Mucosa of rectum (tissue), 2 donors: ENCODE measurements around the gene OR51D1.

Experiments used
- H3K27ac ChIP-seq, 2 donors: one replicate each; pipeline ENCODE4 v1.7.0; 2013; ENCODE audit warnings: inconsistent platforms in 2 of 2, low read depth in 2 of 2, low read length in 2 of 2
- H3K27me3 ChIP-seq, 2 donors: one replicate each; pipeline ENCODE4 v1.7.0; 2013; ENCODE audit warnings: low read length in 2 of 2; ENCODE audit not compliant: control insufficient read depth in 2 of 2, insufficient read depth in 2 of 2
- H3K36me3 ChIP-seq, 2 donors: one replicate each; pipeline ENCODE4 v1.7.0; 2013; ENCODE audit warnings: low read length in 2 of 2; ENCODE audit not compliant: control insufficient read depth in 2 of 2, insufficient read depth in 2 of 2
- H3K4me1 ChIP-seq, 2 donors: one replicate each; pipeline ENCODE4 v1.7.0; 2013; ENCODE audit warnings: low read length in 2 of 2, mild to moderate bottlenecking in 1 of 2; ENCODE audit not compliant: control insufficient read depth in 2 of 2, insufficient read depth in 2 of 2
- H3K4me3 ChIP-seq, 2 donors: one replicate each; pipeline ENCODE4 v1.7.0; 2013; ENCODE audit warnings: low read length in 2 of 2
- H3K9ac ChIP-seq, 2 donors: one replicate each; pipeline ENCODE4 v1.7.0; 2013; ENCODE audit warnings: low read length in 2 of 2, low read depth in 1 of 2, mild to moderate bottlenecking in 1 of 2
- H3K9me3 ChIP-seq, 2 donors: one replicate each; pipeline ENCODE4 v1.7.0; 2013; ENCODE audit warnings: low read length in 2 of 2; ENCODE audit not compliant: control insufficient read depth in 2 of 2
- donor health status: healthy.
- donor health status: Normal muscosa, but diverticular disease.

The OR51D1 gene

DNA sequence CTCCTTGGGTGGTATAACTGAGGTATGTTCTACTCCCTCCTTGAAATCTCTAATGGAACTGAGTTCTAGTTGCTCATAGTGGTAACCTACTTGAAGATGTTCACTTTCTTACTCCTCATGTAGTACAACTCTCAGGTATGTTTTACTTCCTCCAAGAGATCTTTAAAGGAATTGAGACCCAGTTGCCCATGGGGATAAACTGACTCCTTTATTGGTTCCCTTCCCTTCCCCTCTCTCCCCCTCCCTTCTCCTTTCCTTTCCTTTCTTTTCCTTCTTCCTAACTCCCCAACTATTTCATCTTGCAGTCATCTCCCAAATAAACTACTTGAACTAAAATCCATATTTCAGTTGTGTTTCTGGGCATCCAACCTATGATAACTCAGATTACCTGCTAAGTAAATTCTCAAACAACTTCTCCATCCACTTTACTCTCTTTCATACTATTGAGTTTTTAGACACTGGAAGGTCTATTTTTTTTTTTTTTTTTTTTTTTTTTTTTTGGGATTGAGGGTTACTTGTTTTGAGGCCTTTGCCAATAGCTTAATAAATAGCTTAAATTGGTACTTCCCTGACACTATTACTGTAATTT, 21.3 kb upstream of the OR51D1 start:
- Histone ChIP-seq H3K27ac (no peak overlapping the region), H3K9ac (no peak overlapping the region), H3K4me1 (no peaks in the 10 kb centered on the region), H3K36me3 (no peaks in the 10 kb centered on the region), H3K9me3 (no peaks in the 10 kb centered on the region), H3K4me3 (no peak overlapping the region), H3K27me3 (no peaks in the 10 kb centered on the region)

DNA sequence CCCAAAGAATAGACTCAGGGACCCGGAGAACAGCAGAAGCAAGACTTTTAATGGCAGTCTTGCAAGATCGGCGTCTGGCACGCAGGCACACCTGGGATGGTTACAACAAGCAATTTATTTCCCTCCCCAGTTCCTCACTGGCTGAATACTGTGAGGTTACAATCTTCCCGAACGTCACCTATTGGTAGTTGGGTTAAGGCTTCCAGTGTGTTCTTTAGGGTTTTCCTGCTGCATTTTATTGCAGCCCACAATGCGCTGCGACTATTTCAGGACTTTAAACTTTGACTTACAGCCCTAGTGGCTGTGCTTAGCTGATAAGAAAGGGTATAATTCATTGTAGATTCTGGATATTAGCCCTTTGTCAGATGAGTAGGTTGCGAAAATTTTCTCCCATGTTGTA, 17.8 kb upstream of the OR51D1 start:
- no peaks in the 10 kb centered on the region for H3K27me3 ChIP-seq
- no peak overlapping the region for H3K27ac ChIP-seq
- H3K9me3 ChIP-seq, result no peaks in the 10 kb centered on the region
- H3K4me3 ChIP-seq, result no peak overlapping the region
- H3K36me3 ChIP-seq, result no peaks in the 10 kb centered on the region
- H3K4me1 ChIP-seq, result no peaks in the 10 kb centered on the region
- H3K9ac ChIP-seq, result no peak overlapping the region

DNA sequence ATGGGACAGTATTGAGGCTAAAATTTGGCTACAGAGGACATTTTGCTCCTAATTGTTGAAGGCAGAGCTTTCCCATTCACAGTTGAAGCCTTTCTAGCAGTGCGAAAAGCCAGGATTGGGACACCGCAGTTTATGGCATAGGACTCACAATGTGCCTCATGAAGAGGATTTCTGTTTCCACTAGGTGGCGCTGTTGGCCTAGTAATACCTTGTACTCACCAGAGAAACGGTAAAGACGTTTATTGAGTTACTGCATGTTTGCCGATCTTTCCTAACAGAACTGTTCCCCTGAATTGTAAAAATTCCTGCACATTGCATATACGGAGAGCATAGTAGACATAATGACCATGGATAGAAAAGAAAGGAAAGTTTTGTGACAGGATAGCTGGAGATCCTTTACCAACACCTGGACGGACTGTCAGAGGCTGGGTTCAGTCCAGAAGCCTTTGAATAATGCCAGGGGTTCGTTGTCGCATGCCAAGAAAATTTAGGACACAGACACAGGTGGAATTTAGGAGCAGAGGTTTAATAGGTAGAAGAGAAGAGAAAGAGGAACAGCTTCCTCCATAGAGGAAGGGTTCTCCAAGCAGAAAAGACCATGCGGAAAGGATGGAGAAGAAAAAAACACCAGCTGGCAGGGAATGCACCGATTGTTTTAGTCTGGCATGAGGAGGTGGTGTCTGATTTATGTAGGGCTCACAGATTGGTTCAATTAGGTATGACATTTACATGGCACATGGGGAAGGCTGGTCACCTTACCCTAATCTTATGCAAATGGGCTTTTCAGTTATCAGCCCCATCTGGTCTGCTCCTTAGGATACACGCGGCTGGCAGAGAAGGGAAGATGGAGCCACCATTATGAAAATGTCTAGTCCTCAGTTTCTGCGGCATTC, 10.8 kb upstream of the OR51D1 start:
- peaks cover 0 to 4% of the 10 kb centered on the region in 2 donors for H3K9me3 ChIP-seq
- H3K27ac ChIP-seq, result no peak overlapping the region
- no peaks in the 10 kb centered on the region for H3K27me3 ChIP-seq
- no peak overlapping the region for H3K9ac ChIP-seq
- no peaks in the 10 kb centered on the region for H3K36me3 ChIP-seq
- no peak overlapping the region for H3K4me3 ChIP-seq
- H3K4me1 ChIP-seq, result no peaks in the 10 kb centered on the region

DNA sequence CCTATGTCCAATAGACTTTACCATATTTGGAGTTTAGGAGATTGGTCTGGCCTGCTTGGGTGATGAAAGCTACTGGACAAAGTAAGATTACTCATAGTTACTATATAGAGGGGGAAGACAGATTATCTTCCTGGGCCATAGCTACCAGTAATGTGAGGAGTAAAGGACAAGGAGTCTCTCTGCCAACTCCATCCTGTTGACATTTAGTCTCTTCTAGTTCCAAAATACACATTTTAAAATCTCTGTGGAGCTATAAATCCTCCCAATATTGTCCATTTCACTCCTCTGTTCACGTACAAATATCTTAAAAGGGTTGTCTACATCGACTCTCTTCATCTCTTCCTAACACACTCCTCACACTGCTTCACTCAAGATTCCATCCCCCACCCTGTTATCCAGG, 1.1 kb upstream of the OR51D1 start:
- peaks cover 3% of the 10 kb centered on the region in 2 donors for H3K4me1 ChIP-seq
- no peaks in the 10 kb centered on the region for H3K9me3 ChIP-seq
- H3K36me3 ChIP-seq, result no peaks in the 10 kb centered on the region
- no peak overlapping the region for H3K4me3 ChIP-seq
- H3K9ac ChIP-seq, result no peak overlapping the region
- no peaks in the 10 kb centered on the region for H3K27me3 ChIP-seq
- H3K27ac ChIP-seq, result no peak overlapping the region

DNA sequence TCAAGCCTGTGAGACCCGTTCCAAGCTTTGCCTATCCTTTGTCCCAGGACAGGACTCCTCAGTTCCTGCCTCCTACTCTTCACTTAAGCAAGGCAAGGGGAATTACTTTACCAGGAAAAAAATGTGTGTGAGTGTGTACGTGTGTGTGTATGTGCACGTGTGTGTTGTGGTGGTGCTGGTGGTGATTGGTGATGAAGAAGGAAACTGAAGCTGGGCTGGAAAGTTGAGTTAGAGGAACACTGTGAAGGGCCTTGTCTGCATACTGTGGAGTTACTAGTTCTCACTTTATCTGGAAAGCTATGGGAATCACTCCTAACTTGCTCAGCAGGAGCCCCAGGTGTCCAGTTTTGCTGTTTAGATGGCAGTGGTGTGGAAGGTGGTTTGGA, 378 bp downstream of the OR51D1 start:
- Histone ChIP-seq H3K4me1 (peaks cover 3% of the 10 kb centered on the region in 2 donors), H3K9ac (no peak overlapping the region), H3K4me3 (no peak overlapping the region), H3K27me3 (no peaks in the 10 kb centered on the region), H3K27ac (no peak overlapping the region), H3K9me3 (no peaks in the 10 kb centered on the region), H3K36me3 (no peaks in the 10 kb centered on the region)

DNA sequence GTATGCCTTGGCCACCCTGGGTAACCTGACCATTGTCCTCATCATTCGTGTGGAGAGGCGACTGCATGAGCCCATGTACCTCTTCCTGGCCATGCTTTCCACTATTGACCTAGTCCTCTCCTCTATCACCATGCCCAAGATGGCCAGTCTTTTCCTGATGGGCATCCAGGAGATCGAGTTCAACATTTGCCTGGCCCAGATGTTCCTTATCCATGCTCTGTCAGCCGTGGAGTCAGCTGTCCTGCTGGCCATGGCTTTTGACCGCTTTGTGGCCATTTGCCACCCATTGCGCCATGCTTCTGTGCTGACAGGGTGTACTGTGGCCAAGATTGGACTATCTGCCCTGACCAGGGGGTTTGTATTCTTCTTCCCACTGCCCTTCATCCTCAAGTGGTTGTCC, 2.7 kb downstream of the OR51D1 start:
- Histone ChIP-seq H3K27ac (no peak overlapping the region), H3K9ac (no peak overlapping the region), H3K36me3 (no peaks in the 10 kb centered on the region), H3K9me3 (no peaks in the 10 kb centered on the region), H3K27me3 (no peaks in the 10 kb centered on the region), H3K4me3 (no peak overlapping the region), H3K4me1 (peaks cover 3% of the 10 kb centered on the region in 2 donors)

DNA sequence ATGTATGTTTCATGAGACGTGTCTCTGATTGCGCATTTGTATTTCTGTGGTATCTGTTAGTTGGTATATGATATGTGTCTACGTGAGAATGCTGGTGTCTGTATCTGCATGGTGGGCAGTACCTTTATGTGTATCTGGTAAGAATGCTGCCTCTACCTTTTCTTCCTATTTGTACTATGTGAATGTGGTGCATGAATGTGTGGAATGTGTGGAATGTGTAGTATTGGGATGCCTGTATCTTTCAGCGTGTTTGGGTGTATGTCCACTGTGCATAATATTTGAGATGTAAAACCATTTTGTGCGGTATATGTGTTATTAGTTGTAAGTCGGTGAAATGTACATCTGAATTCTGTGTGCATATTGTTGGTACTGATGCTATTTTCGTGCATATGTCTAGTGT, 4.2 kb downstream of the OR51D1 start:
- Histone ChIP-seq H3K27ac (no peak overlapping the region), H3K27me3 (no peaks in the 10 kb centered on the region), H3K9ac (no peak overlapping the region), H3K4me1 (peaks cover 3% of the 10 kb centered on the region in 2 donors), H3K36me3 (no peaks in the 10 kb centered on the region), H3K4me3 (no peak overlapping the region), H3K9me3 (no peaks in the 10 kb centered on the region)

DNA sequence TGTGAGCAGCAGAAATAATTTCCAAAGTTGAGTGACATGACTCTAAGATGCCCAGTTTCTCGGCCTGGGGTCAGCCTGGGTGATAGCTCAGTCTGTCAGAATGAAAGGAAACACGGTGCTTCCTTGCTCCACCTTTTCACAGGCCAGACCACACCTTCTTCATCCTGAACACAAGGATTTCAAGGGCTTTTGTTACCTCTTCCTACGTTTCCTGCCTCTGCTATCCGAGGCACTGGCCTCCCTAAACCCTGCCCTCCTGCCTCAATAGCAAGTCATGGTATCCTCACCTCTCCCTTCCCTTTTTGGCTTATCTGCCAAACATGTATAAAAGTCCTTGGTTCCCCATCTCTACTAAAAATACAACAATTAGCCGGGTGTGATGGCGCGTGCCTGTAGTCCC, 4.8 kb downstream of the OR51D1 start:
- Histone ChIP-seq H3K27ac (no peak overlapping the region), H3K4me3 (no peak overlapping the region), H3K36me3 (no peaks in the 10 kb centered on the region), H3K27me3 (no peaks in the 10 kb centered on the region), H3K9ac (no peak overlapping the region), H3K9me3 (no peaks in the 10 kb centered on the region), H3K4me1 (peaks cover under 1 to 1% of the 10 kb centered on the region in 2 donors)

DNA sequence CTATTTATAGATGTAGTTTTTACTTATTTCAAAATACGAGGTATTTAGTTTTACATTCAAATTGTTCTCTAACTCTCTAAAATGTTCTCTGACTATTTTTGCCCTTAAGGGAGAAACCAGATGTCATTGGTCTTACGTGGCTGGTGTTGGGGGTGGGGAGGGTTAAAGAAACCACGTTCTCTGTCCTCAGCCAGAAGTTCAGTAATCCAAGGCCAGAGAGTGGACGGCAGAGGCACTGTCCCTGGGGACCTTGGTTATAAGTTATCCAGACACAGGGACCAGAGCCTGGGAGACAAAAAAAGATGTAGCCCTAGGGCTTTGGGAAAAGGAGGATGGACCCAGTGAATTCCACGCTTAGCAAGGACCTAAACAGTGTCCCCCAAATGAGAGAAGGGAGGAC, 5.8 kb downstream of the OR51D1 start:
- Histone ChIP-seq H3K27ac (no peak overlapping the region), H3K9me3 (no peaks in the 10 kb centered on the region), H3K4me3 (no peak overlapping the region), H3K4me1 (no peaks in the 10 kb centered on the region), H3K27me3 (no peaks in the 10 kb centered on the region), H3K36me3 (no peaks in the 10 kb centered on the region), H3K9ac (no peak overlapping the region)

DNA sequence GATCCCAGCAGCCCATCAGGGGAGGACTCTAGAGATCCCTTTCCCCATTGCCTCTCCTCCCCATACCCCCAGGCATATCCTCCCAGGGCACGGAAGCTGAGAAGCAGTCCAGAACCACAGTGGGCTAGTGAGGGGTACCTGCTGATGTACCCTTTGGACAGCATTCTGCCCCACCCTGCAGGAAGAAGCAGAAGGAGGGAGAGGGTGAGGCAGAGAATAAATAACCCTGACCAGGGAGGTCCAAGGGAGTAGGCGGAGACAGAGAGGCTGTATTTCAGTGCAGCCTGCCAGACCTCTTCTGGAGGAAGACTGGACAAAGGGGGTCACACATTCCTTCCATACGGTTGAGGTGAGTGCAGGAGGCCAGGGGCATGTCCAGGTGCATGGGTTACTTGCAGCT, 6.4 kb downstream of the OR51D1 start, which contains the start of gene OR51E1:
OR51E1 (plus strand) TSS at position 301 of the 400 bp plus-strand sequence. CDS start 8,545 bp downstream, outside the sequence.
- Histone ChIP-seq H3K27me3 (no peaks in the 10 kb centered on the region), H3K9ac (no peak within 1 kb of the TSS), H3K4me1 (no peaks in the 10 kb centered on the region), H3K4me3 (no peak within 1 kb of the TSS), H3K27ac (no peak within 1 kb of the TSS), H3K9me3 (no peaks in the 10 kb centered on the region), H3K36me3 (no peaks in the 10 kb centered on the region)
